TTC549 (cell line): ENCODE measurements around the gene SLC25A42.
"Not testable (repeated sequence)": the region's sequence is repeated elsewhere in the genome, so short reads cannot be mapped to it uniquely, and the experiment has no call there.

Source experiments
- FAIRE-seq: peaks from 2 replicates; lab custom pipeline; 2012; peaks lifted over from hg19 to GRCh38; lab: Jason Lieb, UNC

The SLC25A42 gene

GRCh38 chr19:19071897-19072296 lies 8.1 kb downstream of the SLC25A42 start:
- no peak for FAIRE-seq

GRCh38 chr19:19074196-19074882 lies 10.5 kb downstream of the SLC25A42 start:
- FAIRE-seq, result no peak

- FAIRE-seq, result no peak
These were observed 11.3 kb downstream of the SLC25A42 start for GRCh38 chr19:19075126-19075525.

GRCh38 chr19:19076476-19076875 lies 12.7 kb downstream of the SLC25A42 start:
- FAIRE-seq, result no peak

GRCh38 chr19:19077103-19077502 lies 13.3 kb downstream of the SLC25A42 start:
- no peak for FAIRE-seq

- FAIRE-seq, result no peak
These were observed 15.0 kb downstream of the SLC25A42 start for GRCh38 chr19:19078801-19079200.

- no peak for FAIRE-seq
These were observed 15.8 kb downstream of the SLC25A42 start for GRCh38 chr19:19079571-19079970.

- FAIRE-seq, result no peak
These were observed 17.9 kb downstream of the SLC25A42 start for GRCh38 chr19:19081642-19082151.

GRCh38 chr19:19083413-19084178 lies 19.8 kb downstream of the SLC25A42 start:
- FAIRE-seq, result no peak

- FAIRE-seq, result no peak
These were observed 23.9 kb downstream of the SLC25A42 start for GRCh38 chr19:19087676-19088075.

- FAIRE-seq, result no peak
These were observed 30.7 kb downstream of the SLC25A42 start for GRCh38 chr19:19094513-19094912.

GRCh38 chr19:19095691-19096090 lies 31.9 kb downstream of the SLC25A42 start:
- no peak for FAIRE-seq

- FAIRE-seq, result no peak
These were observed 33.1 kb downstream of the SLC25A42 start for GRCh38 chr19:19096641-19097627.

- FAIRE-seq, result no peak
These were observed 34.4 kb downstream of the SLC25A42 start for GRCh38 chr19:19098084-19098702.

GRCh38 chr19:19098703-19099632 lies 35.2 kb downstream of the SLC25A42 start:
- FAIRE-seq, result no peak

GRCh38 chr19:19101540-19101939 lies 37.7 kb downstream of the SLC25A42 start:
- FAIRE-seq, result no peak

- not testable (repeated sequence) for FAIRE-seq
These were observed 38.8 kb downstream of the SLC25A42 start for GRCh38 chr19:19102566-19102965.

- no peak for FAIRE-seq
These were observed 39.4 kb downstream of the SLC25A42 start for GRCh38 chr19:19103167-19103566.

- FAIRE-seq, result no peak
These were observed 41.7 kb downstream of the SLC25A42 start for GRCh38 chr19:19105365-19106055.

- FAIRE-seq, result no peak
These were observed 42.3 kb downstream of the SLC25A42 start for GRCh38 chr19:19106056-19106551.
